Measurements from ENCODE around the gene PRSS57.

DNA sequence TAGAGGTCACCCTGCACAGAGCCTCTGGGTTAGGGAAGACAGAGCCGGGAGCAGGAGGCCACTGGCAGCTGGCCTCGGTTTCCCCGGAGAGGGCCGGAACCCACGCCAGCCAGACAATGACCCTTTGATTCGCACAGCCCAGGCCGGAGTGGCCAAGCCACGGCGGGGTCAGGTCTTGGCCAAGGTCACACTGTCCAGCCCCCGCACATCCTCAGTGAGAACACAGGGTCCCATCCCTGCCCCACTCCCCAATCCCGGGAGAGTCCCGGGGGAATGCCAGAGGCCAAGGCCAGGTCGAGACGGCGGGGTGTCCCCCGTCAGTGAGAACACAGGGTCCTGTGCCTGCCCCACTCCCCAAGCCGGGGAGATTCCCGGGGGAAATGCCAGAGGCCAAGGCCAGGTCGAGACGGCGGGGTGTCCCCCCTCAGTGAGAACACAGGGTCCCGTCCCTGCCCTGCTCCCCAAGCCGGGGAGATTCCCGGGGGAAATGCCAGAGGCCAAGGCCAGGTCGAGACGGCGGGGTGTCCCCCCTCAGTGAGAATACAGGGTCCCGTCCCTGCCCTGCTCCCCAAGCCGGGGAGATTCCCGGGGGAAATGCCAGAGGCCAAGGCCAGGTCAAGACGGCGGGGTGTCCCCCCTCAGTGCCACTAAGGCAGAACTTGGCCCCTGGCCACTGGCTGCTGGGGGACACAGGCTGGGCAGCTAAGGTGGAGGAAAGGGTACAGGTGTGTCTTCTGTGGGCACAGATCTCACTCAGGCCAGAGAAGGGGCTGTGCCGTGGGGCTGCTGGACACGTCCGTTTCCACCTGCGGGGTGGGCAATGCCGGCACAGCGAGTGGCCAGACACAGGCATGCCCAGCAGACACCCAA lies 20.7 kb downstream of the PRSS57 start:
- TF ChIP-seq POLR2A (IDR thresholded peaks at IDR 0.05; ENCODE audit: low read length), result no peak
- TF ChIP-seq GATA1 (IDR thresholded peaks at IDR 0.05; ENCODE audit: low read depth, low read length), result no peak

Measured in erythroblast (primary cell).